ENCODE data around the gene ATF4. TPM values are rescaled to one million over a fixed set of nuclear protein-coding genes. Genes with fewer than 3 reads are reported as not detected.

ATF4 gene
- total RNA-seq, 1 experiment from 2014 or later = 608 TPM

DNA sequence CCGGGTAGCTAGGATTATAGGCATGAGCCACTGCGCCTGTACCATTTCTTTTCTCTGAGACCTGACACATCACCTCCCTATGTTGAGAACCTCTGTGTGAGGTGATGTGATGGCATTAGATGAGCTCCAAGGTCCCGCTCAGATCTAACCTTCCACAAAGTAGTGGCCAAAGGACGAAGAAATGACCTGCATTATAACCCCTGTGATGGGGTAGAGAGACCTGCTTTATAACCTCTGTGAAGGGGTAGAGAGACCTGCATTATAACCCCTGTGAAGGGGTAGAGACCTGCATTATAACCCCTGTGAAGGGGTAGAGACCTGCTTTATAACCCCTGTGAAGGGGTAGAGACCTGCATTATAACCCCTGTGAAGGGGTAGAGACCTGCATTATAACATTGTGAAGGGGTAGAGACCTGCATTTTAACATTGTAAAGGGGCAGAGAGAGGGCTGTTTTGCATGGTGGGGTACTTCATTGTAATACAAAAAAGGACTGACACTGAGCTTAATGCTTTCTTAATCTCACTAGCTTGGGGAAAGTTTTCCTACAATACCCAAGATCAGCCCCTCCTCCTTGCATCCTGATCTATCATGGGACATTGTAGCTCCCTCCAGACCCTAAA is 9.7 kb upstream of the ATF4 start:
- POLR2A ChIA-PET = interaction anchor here (2.1 kb wide), 1 partner anchor 9 kb away, joined by 7 read pairs; the partner anchor contains the start of gene ATF4
- ATAC-seq (no peak), DNase-seq (ENCODE audit: low read depth, low spot score) (no peak)
- RAD21 ChIA-PET (ENCODE audit: low non-redundant PET in 1 of 2, low total read pairs in 2 of 2, uncharacterized antibody in 2 of 2, unreplicated experiment in 2 of 2) = no interaction called here
- H4K20me1 ChIP-seq (ENCODE audit: insufficient read depth) = peaks cover 9% of the 10 kb centered on the region; the same call in 1 of the 2 replicates
- intact Hi-C loops (cut with micrococcal nuclease) = no loop called here
- no peak overlapping the region for H2AFZ ChIP-seq (ENCODE audit: low read depth, low read length, poor library complexity, severe bottlenecking)
- H3K36me3 ChIP-seq (ENCODE audit: control insufficient read depth in 1 of 2, insufficient read depth in 2 of 2, low read length in 2 of 2) = peaks cover 62 to 84% of the 10 kb centered on the region in 2 experiments
- BruUV-seq (replicated peaks) = no TSS peak
- H3K27ac ChIP-seq (ENCODE audit: low read depth, low read length) = no peak overlapping the region
- no peak overlapping the region for H3K4me2 ChIP-seq (ENCODE audit: low read length)
- H3K9ac ChIP-seq (ENCODE audit: low read length) = no peak overlapping the region
- CTCF ChIA-PET = interaction anchor here (1.0 kb wide), 1 partner anchor 9 kb away, joined by 3 read pairs; the partner anchor contains the start of gene MIEF1
- H3K9me2 ChIP-seq (ENCODE audit: insufficient read depth) = no peaks in the 10 kb centered on the region
- H3K27me3 ChIP-seq (ENCODE audit: insufficient read depth, low read length) = no peaks in the 10 kb centered on the region
- no peaks in the 10 kb centered on the region for H3K4me1 ChIP-seq (ENCODE audit: control insufficient read depth in 1 of 2, insufficient read depth in 2 of 2, low read length in 2 of 2)
- no peak overlapping the region for H3K4me3 ChIP-seq (replicated peaks in 1 of 2; ENCODE audit: low read depth in 1 of 2, low read length in 2 of 2)
- H3K9me3 ChIP-seq (ENCODE audit: control insufficient read depth in 1 of 2, insufficient read depth in 1 of 2, low read depth in 1 of 2, low read length in 2 of 2) = no peaks in the 10 kb centered on the region
- peaks cover 79% of the 10 kb centered on the region for H3K79me2 ChIP-seq (ENCODE audit: insufficient read depth, low read length)
- TF ChIP-seq ZFX (IDR thresholded peaks at IDR 0.05) (no peak), SRF (IDR thresholded peaks at IDR 0.05; ENCODE audit: low read depth) (no peak), POLR2AphosphoS5 (IDR thresholded peaks at IDR 0.05; ENCODE audit: low read depth, low read length) (no peak), EZH2phosphoT487 (IDR thresholded peaks at IDR 0.05; ENCODE audit: borderline replicate concordance) (no peak), SIN3A (IDR thresholded peaks at IDR 0.05; ENCODE audit: low read depth) (no peak), SP1 (IDR thresholded peaks at IDR 0.05; ENCODE audit: low read depth) (no peak)

DNA sequence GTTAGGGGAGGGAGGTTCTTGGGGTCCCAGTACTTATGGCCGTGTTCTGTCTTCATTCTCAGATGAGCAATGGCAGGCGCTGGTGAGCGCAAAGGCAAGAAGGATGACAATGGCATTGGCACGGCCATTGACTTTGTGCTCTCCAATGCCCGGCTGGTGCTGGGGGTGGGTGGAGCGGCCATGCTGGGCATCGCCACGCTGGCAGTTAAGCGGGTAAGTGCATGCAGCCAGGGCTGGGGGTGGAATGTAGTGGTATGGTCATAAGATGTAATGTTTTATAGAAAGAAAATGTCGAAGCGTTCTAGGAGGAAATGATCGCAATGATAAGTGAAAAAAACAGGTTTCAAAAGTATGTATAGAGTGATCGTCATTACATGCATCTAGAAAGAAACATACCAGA is 9.1 kb upstream of the ATF4 start:
- no peaks in the 10 kb centered on the region for H3K9me3 ChIP-seq (ENCODE audit: control insufficient read depth in 1 of 2, insufficient read depth in 1 of 2, low read depth in 1 of 2, low read length in 2 of 2)
- ChIA-PET CTCF (no interaction called here), POLR2A (interaction anchor here (2.1 kb wide), 1 partner anchor 9 kb away, joined by 7 read pairs; the partner anchor contains the start of gene ATF4), RAD21 (ENCODE audit: low non-redundant PET in 1 of 2, low total read pairs in 2 of 2, uncharacterized antibody in 2 of 2, unreplicated experiment in 2 of 2) (no interaction called here)
- H3K9me2 ChIP-seq (ENCODE audit: insufficient read depth) = no peaks in the 10 kb centered on the region
- ATAC-seq (no peak), DNase-seq (ENCODE audit: low read depth, low spot score) (no peak)
- H3K27me3 ChIP-seq (ENCODE audit: insufficient read depth, low read length) = no peaks in the 10 kb centered on the region
- intact Hi-C loops (cut with micrococcal nuclease) = no loop called here
- H3K4me3 ChIP-seq (replicated peaks in 1 of 2; ENCODE audit: low read depth in 1 of 2, low read length in 2 of 2) = no peak overlapping the region
- no peak overlapping the region for H3K4me2 ChIP-seq (ENCODE audit: low read length)
- TF ChIP-seq EZH2phosphoT487 (IDR thresholded peaks at IDR 0.05; ENCODE audit: borderline replicate concordance) (no peak), YY1 (IDR thresholded peaks at IDR 0.05; ENCODE audit: extremely low read depth, insufficient replicate concordance, low read depth, low read length) (no peak), SRF (IDR thresholded peaks at IDR 0.05; ENCODE audit: low read depth) (no peak), MAX (IDR thresholded peaks at IDR 0.05) (no peak), ZFX (IDR thresholded peaks at IDR 0.05) (no peak), REST (IDR thresholded peaks at IDR 0.05; ENCODE audit: low read depth) (no peak), JUND (IDR thresholded peaks at IDR 0.05) (no peak), SP1 (IDR thresholded peaks at IDR 0.05; ENCODE audit: low read depth) (no peak), ELF1 (IDR thresholded peaks at IDR 0.05; ENCODE audit: borderline replicate concordance, low read depth) (no peak)
- TF ChIP-seq, protein P1, sequence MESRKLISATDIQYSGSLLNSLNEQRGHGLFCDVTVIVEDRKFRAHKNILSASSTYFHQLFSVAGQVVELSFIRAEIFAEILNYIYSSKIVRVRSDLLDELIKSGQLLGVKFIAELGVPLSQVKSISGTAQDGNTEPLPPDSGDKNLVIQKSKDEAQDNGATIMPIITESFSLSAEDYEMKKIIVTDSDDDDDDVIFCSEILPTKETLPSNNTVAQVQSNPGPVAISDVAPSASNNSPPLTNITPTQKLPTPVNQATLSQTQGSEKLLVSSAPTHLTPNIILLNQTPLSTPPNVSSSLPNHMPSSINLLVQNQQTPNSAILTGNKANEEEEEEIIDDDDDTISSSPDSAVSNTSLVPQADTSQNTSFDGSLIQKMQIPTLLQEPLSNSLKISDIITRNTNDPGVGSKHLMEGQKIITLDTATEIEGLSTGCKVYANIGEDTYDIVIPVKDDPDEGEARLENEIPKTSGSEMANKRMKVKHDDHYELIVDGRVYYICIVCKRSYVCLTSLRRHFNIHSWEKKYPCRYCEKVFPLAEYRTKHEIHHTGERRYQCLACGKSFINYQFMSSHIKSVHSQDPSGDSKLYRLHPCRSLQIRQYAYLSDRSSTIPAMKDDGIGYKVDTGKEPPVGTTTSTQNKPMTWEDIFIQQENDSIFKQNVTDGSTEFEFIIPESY (IDR thresholded peaks at IDR 0.05; ENCODE audit: extremely low read depth, insufficient replicate concordance, low read length) = no peak
- BruUV-seq (replicated peaks) = no TSS peak
- H3K79me2 ChIP-seq (ENCODE audit: insufficient read depth, low read length) = peaks cover 79% of the 10 kb centered on the region
- no peak overlapping the region for H3K9ac ChIP-seq (ENCODE audit: low read length)
- no peaks in the 10 kb centered on the region for H3K4me1 ChIP-seq (ENCODE audit: control insufficient read depth in 1 of 2, insufficient read depth in 2 of 2, low read length in 2 of 2)
- H3K27ac ChIP-seq (ENCODE audit: low read depth, low read length) = no peak overlapping the region
- peaks cover 9% of the 10 kb centered on the region; the same call in 1 of the 2 replicates for H4K20me1 ChIP-seq (ENCODE audit: insufficient read depth)
- H3K36me3 ChIP-seq (ENCODE audit: control insufficient read depth in 1 of 2, insufficient read depth in 2 of 2, low read length in 2 of 2) = peaks cover 57 to 84% of the 10 kb centered on the region in 2 experiments
- H2AFZ ChIP-seq (ENCODE audit: low read depth, low read length, poor library complexity, severe bottlenecking) = no peak overlapping the region
